ENCODE results near the gene ZNF229. TPM values are rescaled to one million over a fixed set of nuclear protein-coding genes. Genes with fewer than 3 reads are reported as not detected.

ZNF229 gene
- total RNA-seq, 2 experiments from 2014 or later = 1.0 to 2.9 TPM

DNA sequence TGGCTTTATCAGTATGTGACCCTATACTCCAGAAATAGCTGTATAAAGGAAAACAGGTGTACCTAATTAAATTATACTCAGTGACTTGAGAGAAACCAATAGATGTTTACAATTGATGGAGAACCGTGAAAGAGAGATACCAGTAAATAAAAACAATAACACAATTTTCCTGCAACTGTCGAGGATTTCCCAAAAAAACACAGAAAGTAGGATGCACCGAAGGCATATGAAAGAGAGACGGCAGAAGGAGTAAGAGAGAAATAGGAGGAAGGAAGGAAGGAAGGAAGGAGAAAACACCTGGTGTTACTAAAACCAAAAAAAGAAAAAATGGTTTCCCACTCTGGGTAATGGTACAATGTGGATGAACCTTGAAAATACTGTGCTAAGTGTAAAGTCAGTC lies 6.8 kb upstream of the ZNF229 start:
- no peak for DNase-seq
- no peak overlapping the region for H3K4me3 Mint-ChIP-seq
- peaks cover 28% of the 10 kb centered on the region for H3K36me3 Mint-ChIP-seq (ENCODE audit: low read depth)
- no peak for ATAC-seq
- CTCF ChIA-PET = no interaction called here
- POLR2A ChIA-PET = no interaction called here
- no peak overlapping the region for H3K27ac Mint-ChIP-seq
- TF ChIP-seq, protein P1, sequence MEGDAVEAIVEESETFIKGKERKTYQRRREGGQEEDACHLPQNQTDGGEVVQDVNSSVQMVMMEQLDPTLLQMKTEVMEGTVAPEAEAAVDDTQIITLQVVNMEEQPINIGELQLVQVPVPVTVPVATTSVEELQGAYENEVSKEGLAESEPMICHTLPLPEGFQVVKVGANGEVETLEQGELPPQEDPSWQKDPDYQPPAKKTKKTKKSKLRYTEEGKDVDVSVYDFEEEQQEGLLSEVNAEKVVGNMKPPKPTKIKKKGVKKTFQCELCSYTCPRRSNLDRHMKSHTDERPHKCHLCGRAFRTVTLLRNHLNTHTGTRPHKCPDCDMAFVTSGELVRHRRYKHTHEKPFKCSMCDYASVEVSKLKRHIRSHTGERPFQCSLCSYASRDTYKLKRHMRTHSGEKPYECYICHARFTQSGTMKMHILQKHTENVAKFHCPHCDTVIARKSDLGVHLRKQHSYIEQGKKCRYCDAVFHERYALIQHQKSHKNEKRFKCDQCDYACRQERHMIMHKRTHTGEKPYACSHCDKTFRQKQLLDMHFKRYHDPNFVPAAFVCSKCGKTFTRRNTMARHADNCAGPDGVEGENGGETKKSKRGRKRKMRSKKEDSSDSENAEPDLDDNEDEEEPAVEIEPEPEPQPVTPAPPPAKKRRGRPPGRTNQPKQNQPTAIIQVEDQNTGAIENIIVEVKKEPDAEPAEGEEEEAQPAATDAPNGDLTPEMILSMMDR (IDR thresholded peaks at IDR 0.05) = no peak
- intact Hi-C loops (cut with micrococcal nuclease) = no loop called here
- H3K9me3 Mint-ChIP-seq = peaks cover 49% of the 10 kb centered on the region
- no peaks in the 10 kb centered on the region for H3K4me1 Mint-ChIP-seq (ENCODE audit: low read depth)
- no peaks in the 10 kb centered on the region for H3K27me3 Mint-ChIP-seq

GRCh38 chr19:44452367-44452766 lies 4.1 kb upstream of the ZNF229 start:
- POLR2A ChIA-PET = no interaction called here
- H3K36me3 Mint-ChIP-seq (ENCODE audit: low read depth) = peaks cover 35% of the 10 kb centered on the region
- no peaks in the 10 kb centered on the region for H3K27me3 Mint-ChIP-seq
- CTCF ChIA-PET = no interaction called here
- H3K4me3 Mint-ChIP-seq = no peak overlapping the region
- H3K27ac Mint-ChIP-seq = no peak overlapping the region
- intact Hi-C loops (cut with micrococcal nuclease) = no loop called here
- ATAC-seq (no peak), DNase-seq (no peak)
- TF ChIP-seq, protein P1 (IDR thresholded peaks at IDR 0.05) = no peak
- H3K9me3 Mint-ChIP-seq = peaks cover 52% of the 10 kb centered on the region
- H3K4me1 Mint-ChIP-seq (ENCODE audit: low read depth) = peaks cover 11% of the 10 kb centered on the region

- Mint-ChIP-seq H3K4me3 (no peak overlapping the region), H3K27me3 (no peaks in the 10 kb centered on the region), H3K27ac (no peak overlapping the region), H3K9me3 (peaks cover 56% of the 10 kb centered on the region), H3K36me3 (ENCODE audit: low read depth) (peaks cover 41% of the 10 kb centered on the region), H3K4me1 (ENCODE audit: low read depth) (peaks cover 12% of the 10 kb centered on the region)
- TF ChIP-seq, protein P1 (IDR thresholded peaks at IDR 0.05) = no peak
- intact Hi-C loops (cut with micrococcal nuclease) = no loop called here
- ATAC-seq (no peak), DNase-seq (no peak)
- CTCF ChIA-PET = no interaction called here
- POLR2A ChIA-PET = no interaction called here
Measured at GRCh38 chr19:44451687-44452086, 3.4 kb upstream of the ZNF229 start.

DNA sequence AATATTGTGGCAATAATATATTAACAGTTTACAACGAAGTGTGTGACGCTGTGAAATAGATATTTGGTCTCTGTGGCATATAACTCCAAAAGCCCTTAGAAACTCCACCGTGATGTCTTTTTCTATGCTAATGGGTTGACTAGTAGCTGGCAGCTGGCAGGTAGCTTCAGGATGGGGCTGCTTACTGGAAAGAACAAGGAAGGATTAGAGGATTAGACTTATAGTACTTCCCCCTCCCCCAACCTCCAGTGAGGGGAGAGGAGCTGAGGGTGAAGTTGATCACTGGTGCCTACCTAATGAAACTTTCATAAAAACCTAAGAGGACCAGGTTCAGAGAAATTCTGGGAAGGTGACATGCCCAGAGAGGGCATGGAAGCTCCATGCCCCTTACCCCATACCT lies 9.8 kb downstream of the ZNF229 start:
- no peak for ATAC-seq
- Mint-ChIP-seq H3K9me3 (peaks cover 65% of the 10 kb centered on the region), H3K4me1 (ENCODE audit: low read depth) (no peaks in the 10 kb centered on the region), H3K27me3 (no peaks in the 10 kb centered on the region), H3K36me3 (ENCODE audit: low read depth) (peaks cover 63% of the 10 kb centered on the region), H3K4me3 (no peak overlapping the region), H3K27ac (no peak overlapping the region)
- intact Hi-C loops (cut with micrococcal nuclease) = no loop called here
- ChIA-PET CTCF (no interaction called here), POLR2A (no interaction called here)
- TF ChIP-seq, protein P1 (IDR thresholded peaks at IDR 0.05) = no peak
- DNase-seq = no peak

DNA sequence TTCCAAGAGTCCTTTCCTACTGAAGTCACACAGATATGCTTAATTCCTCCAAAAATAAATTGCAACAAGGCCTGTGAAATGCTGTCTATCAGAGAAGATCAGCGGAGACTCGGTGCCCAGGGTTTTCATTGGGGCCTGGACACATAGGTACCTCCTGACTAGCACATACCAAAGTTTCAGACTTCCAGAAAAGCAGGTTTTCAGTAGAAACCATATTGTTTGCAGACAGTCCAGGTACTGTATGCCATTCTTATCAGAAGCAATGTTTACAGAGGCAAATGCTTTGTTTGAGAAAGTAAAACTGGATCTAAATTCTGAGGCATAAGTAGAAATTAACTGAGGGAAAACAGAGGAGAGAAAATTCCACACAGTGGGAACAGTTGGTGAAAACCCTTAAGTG lies 12.8 kb downstream of the ZNF229 start:
- no peaks in the 10 kb centered on the region for H3K27me3 Mint-ChIP-seq
- H3K9me3 Mint-ChIP-seq = peaks cover 64% of the 10 kb centered on the region
- H3K27ac Mint-ChIP-seq = no peak overlapping the region
- CTCF ChIA-PET = no interaction called here
- POLR2A ChIA-PET = no interaction called here
- no peaks in the 10 kb centered on the region for H3K4me1 Mint-ChIP-seq (ENCODE audit: low read depth)
- DNase-seq = no peak
- peaks cover 64% of the 10 kb centered on the region for H3K36me3 Mint-ChIP-seq (ENCODE audit: low read depth)
- TF ChIP-seq, protein P1 (IDR thresholded peaks at IDR 0.05) = no peak
- H3K4me3 Mint-ChIP-seq = no peak overlapping the region
- intact Hi-C loops (cut with micrococcal nuclease) = no loop called here
- no peak for ATAC-seq

All from activated CD8-positive, alpha-beta T cell treated with anti-CD3 and anti-CD28 coated beads for 36 hours (primary cell).